ENCODE data around the gene UBQLN1.

DNA sequence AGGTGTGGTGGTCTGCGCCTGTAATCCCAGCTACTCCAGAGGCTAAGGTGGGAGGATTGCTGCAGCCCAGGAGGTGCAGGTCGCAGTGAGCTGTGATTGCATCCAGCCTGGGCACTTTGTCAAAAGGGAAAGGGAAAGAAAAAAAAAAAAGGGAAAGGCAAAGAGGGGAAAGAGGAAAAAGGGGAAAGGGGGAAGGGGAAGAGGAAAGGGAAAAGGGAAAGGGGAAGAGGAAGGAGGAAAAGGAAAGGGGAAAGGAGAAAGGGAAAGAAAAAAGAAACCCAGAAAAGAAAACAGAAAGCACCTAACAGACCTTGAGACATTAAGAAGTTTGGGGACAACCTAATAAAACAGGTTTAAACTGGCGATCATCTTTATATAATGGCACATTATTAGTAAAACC, 44.8 kb downstream of the UBQLN1 start:
- TF ChIP-seq CTCF (IDR thresholded peaks at IDR 0.05) (no peak), POLR2A (IDR thresholded peaks at IDR 0.05) (no peak)
